ENCODE data around the gene PNPLA6. TPM values are rescaled to one million over a fixed set of nuclear protein-coding genes. Genes with fewer than 3 reads are reported as not detected.
"Not testable (repeated sequence)": the region's sequence is repeated elsewhere in the genome, so short reads cannot be mapped to it uniquely, and the experiment has no call there.

Gene PNPLA6
- total and polyA plus RNA-seq, 2 experiments from 2014 or later, result 66.6 to 135 TPM

- no peak for TF ChIP-seq CREB1 (CRISPR knock-in tag; IDR thresholded peaks at IDR 0.05; ENCODE audit: low read depth)
- no peak for TF ChIP-seq NANOG (IDR thresholded peaks at IDR 0.05; ENCODE audit: borderline replicate concordance)
- TF ChIP-seq STAT1 (IDR thresholded peaks at IDR 0.05; ENCODE audit: unreplicated experiment), result no peak
- TF ChIP-seq POLR2AphosphoS5 (IDR thresholded peaks at IDR 0.05; ENCODE audit: low read depth), result no peak
- no peak for TF ChIP-seq EZH2phosphoT487 (IDR thresholded peaks at IDR 0.05; ENCODE audit: unreplicated experiment)
- TF ChIP-seq ZNF331 (CRISPR knock-in tag; IDR thresholded peaks at IDR 0.05; ENCODE audit: low read depth), result no peak
- TF ChIP-seq ZNF114 (CRISPR knock-in tag; IDR thresholded peaks at IDR 0.05), result no peak
- no peak for TF ChIP-seq EZH2 (IDR thresholded peaks at IDR 0.05; ENCODE audit: low read depth, unreplicated experiment)
Measured at GRCh38 chr19:7570761-7571160, 35.2 kb downstream of the PNPLA6 start (continued).

GRCh38 chr19:7575434-7576040 is 40.0 kb downstream of the PNPLA6 start:
- H3K9me3 Mint-ChIP-seq, result no peaks in the 10 kb centered on the region
- DNase-seq (ENCODE audit: low spot score) (no peak), ATAC-seq (no peak)
- Histone ChIP-seq H3K27me3 (ENCODE audit: insufficient read depth) (no peaks in the 10 kb centered on the region), H2AFZ (no peak overlapping the region), H3K4me1 (ENCODE audit: insufficient read depth) (no peaks in the 10 kb centered on the region), H3K4me3 (no peak overlapping the region), H3K79me2 (replicated peaks; ENCODE audit: insufficient read depth) (no peaks in the 10 kb centered on the region), H3F3A (replicated peaks; ENCODE audit: low read depth) (no peaks in the 10 kb centered on the region), H3K9me2 (ENCODE audit: insufficient read depth) (no peaks in the 10 kb centered on the region), H3K27ac (ENCODE audit: low read depth) (no peak overlapping the region), H4K20me1 (replicated peaks; ENCODE audit: insufficient read depth) (no peaks in the 10 kb centered on the region), H3K36me3 (ENCODE audit: insufficient read depth) (no peaks in the 10 kb centered on the region), H3K4me2 (no peak overlapping the region)
- H3K4me1 Mint-ChIP-seq, result no peaks in the 10 kb centered on the region
- TF ChIP-seq NANOG (IDR thresholded peaks at IDR 0.05; ENCODE audit: borderline replicate concordance) (no peak), STAT1 (IDR thresholded peaks at IDR 0.05; ENCODE audit: unreplicated experiment) (no peak), JUNB (IDR thresholded peaks at IDR 0.05; ENCODE audit: unreplicated experiment) (no peak)
- peaks cover 6% of the 10 kb centered on the region for H3K27me3 Mint-ChIP-seq (ENCODE audit: insufficient read depth, low read depth, poor library complexity)
- no peak overlapping the region for H3K4me3 Mint-ChIP-seq
- no peak overlapping the region for H3K27ac Mint-ChIP-seq
- no peaks in the 10 kb centered on the region for H3K36me3 Mint-ChIP-seq (ENCODE audit: low read depth)

- H3K4me2 ChIP-seq; H3K27me3 ChIP-seq (ENCODE audit: insufficient read depth); H3K79me2 ChIP-seq (replicated peaks; ENCODE audit: insufficient read depth); H3F3A ChIP-seq (replicated peaks; ENCODE audit: low read depth); H3K36me3 ChIP-seq (ENCODE audit: insufficient read depth); H3K27ac ChIP-seq (ENCODE audit: low read depth); ATAC-seq; H3K36me3 Mint-ChIP-seq (ENCODE audit: low read depth); H3K4me3 ChIP-seq; H3K27ac Mint-ChIP-seq; H3K9me2 ChIP-seq (ENCODE audit: insufficient read depth); H3K9me3 Mint-ChIP-seq; H3K27me3 Mint-ChIP-seq (ENCODE audit: insufficient read depth, low read depth, poor library complexity); H2AFZ ChIP-seq; DNase-seq (ENCODE audit: low spot score); H3K4me1 ChIP-seq (ENCODE audit: insufficient read depth); H4K20me1 ChIP-seq (replicated peaks; ENCODE audit: insufficient read depth); H3K4me3 Mint-ChIP-seq; H3K4me1 Mint-ChIP-seq: not testable (repeated sequence)
Measured at GRCh38 chr19:7577422-7577821, 41.9 kb downstream of the PNPLA6 start.

- ATAC-seq, result no peak
- Histone ChIP-seq H3K79me2 (replicated peaks; ENCODE audit: insufficient read depth) (no peaks in the 10 kb centered on the region), H4K20me1 (replicated peaks; ENCODE audit: insufficient read depth) (no peaks in the 10 kb centered on the region), H3K9me2 (ENCODE audit: insufficient read depth) (no peaks in the 10 kb centered on the region), H3K4me2 (no peak overlapping the region), H3K27me3 (ENCODE audit: insufficient read depth) (no peaks in the 10 kb centered on the region), H3F3A (replicated peaks; ENCODE audit: low read depth) (no peaks in the 10 kb centered on the region), H3K4me1 (ENCODE audit: insufficient read depth) (no peaks in the 10 kb centered on the region), H3K4me3 (no peak overlapping the region), H2AFZ (no peak overlapping the region), H3K36me3 (ENCODE audit: insufficient read depth) (no peaks in the 10 kb centered on the region), H3K27ac (ENCODE audit: low read depth) (no peak overlapping the region)
- H3K27me3 Mint-ChIP-seq (ENCODE audit: insufficient read depth, low read depth, poor library complexity), result peaks cover 6% of the 10 kb centered on the region
- DNase-seq (ENCODE audit: low spot score), result peak; percentile 29
- no peak for TF ChIP-seq ETS1 (IDR thresholded peaks at IDR 0.05)
- H3K36me3 Mint-ChIP-seq (ENCODE audit: low read depth), result no peaks in the 10 kb centered on the region
- H3K27ac Mint-ChIP-seq, result no peak overlapping the region
- no peak overlapping the region for H3K4me3 Mint-ChIP-seq
- H3K9me3 Mint-ChIP-seq, result no peaks in the 10 kb centered on the region
- no peaks in the 10 kb centered on the region for H3K4me1 Mint-ChIP-seq
Measured at GRCh38 chr19:7578127-7578526, 42.6 kb downstream of the PNPLA6 start.
